ENCODE measurements around the gene FMNL2. TPM values are rescaled to one million over a fixed set of nuclear protein-coding genes. Genes with fewer than 3 reads are reported as not detected.
A peak's percentile ranks its signal among the peaks of the same experiment; 100 is the strongest.
"Not testable (repeated sequence)": the region's sequence is repeated elsewhere in the genome, so short reads cannot be mapped to it uniquely, and the experiment has no call there.

Gene FMNL2
- total RNA-seq, 1 experiment from 2014 or later = 29.0 TPM

DNA sequence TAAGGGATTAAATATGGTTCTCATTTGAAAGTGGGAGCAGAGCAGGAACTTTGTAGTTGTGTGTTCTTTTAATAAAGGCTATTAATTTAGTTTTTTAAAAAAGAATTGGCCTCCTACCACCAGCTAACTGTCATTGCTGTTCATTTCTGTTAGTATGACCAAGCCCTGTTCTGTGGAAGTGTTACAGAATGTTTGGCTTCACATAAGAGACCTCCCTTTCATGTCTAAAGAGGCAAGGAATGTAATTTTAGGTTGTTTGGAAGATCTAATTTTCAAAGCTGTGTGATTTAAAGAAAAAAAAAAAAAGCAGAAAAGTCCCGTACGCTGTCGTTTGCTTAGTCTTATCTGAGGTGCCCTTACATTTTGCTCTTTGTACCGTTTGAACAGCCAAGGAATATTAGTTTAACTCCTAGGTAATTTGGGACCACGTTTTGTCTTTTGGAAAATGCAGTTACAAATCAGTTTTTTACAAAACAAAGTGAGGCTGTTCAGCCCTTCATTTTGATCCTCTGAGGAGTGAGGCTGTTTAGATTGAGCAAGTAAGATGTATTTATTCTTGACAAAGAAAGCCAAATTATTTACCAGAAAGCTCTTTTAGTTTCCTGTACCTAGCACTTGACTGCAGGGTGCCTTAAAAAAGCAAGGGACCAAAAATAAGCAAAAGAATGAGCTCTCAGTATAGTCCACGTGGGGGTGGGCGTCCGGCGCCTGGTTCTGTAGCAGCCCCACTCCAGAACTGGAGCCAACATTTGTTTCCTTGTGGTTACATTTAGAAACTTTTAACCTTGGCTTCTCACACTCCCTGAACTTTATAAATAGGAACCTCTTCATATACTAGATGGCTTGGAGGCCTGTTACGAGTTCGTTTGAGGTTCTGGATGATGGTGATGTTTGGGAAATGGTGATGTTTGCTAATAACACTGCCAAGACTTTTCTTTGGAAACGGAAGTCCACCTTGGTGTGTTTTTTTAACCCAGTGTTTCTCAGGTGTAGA is 136.2 kb downstream of the FMNL2 start:
- Histone ChIP-seq H3K9me2 (ENCODE audit: insufficient read depth) (no peaks in the 10 kb centered on the region), H3K9me3 (ENCODE audit: insufficient read depth, low read depth) (no peaks in the 10 kb centered on the region), H3K4me1 (replicated peaks; ENCODE audit: insufficient read depth) (peaks cover 75% of the 10 kb centered on the region), H3K79me2 (ENCODE audit: low read depth) (peaks cover 100% of the 10 kb centered on the region), H3F3A (ENCODE audit: insufficient read depth, low read depth) (peaks cover 27% of the 10 kb centered on the region), H4K20me1 (ENCODE audit: insufficient read depth) (no peaks in the 10 kb centered on the region), H3K4me2 (no peak overlapping the region), H3K4me3 (no peak overlapping the region), H3K27me3 (ENCODE audit: insufficient read depth, low read depth) (no peaks in the 10 kb centered on the region), H3K27ac (peak overlapping the region; percentile 40; the same call in 1 of the 2 replicates), H2AFZ (no peak overlapping the region), H3K36me3 (ENCODE audit: low read depth) (no peaks in the 10 kb centered on the region; the same call in 1 of the 2 replicates)
- ChIA-PET POLR2A (ENCODE audit: unreplicated experiment) (no interaction called here), CTCF (no interaction called here)
- TF ChIP-seq CTCF (conservative IDR thresholded peaks at IDR 0.05) = no peak
- no peak for TF ChIP-seq EZH2 (IDR thresholded peaks at IDR 0.05; ENCODE audit: low read depth)
- no TSS peak for BruUV-seq (replicated peaks)
- intact Hi-C loops (cut with micrococcal nuclease; ENCODE audit: unreplicated experiment) = no loop called here
- no peak for DNase-seq

DNA sequence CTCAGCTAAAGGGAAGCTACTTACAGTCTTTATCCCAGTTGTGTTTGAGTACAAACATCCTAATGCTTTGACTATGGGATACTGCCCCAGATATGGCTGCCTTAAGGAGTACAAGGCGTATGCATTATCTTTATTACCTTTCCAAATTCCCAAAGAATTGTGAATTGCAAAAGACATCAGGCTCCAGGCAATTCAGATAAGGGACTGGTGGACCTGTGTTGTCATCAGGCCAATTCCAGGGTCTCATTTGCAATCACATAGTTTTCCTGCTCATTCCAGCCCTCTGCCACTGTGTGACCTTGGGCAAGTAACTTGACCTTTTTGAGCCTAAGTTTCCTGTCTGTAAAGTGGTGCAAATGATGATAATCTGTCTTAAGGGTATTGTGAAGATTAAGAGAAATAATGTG is 137.5 kb downstream of the FMNL2 start:
- H3K4me2 ChIP-seq = peak overlapping the region; percentile 4; the same call in 1 of the 2 replicates
- no peak overlapping the region for H2AFZ ChIP-seq
- no peak overlapping the region for H3K4me3 ChIP-seq
- H3K9me2 ChIP-seq (ENCODE audit: insufficient read depth) = no peaks in the 10 kb centered on the region
- no peaks in the 10 kb centered on the region for H4K20me1 ChIP-seq (ENCODE audit: insufficient read depth)
- H3K4me1 ChIP-seq (replicated peaks; ENCODE audit: insufficient read depth) = peaks cover 61% of the 10 kb centered on the region
- intact Hi-C loops (cut with micrococcal nuclease; ENCODE audit: unreplicated experiment) = no loop called here
- peaks cover 98% of the 10 kb centered on the region for H3K79me2 ChIP-seq (ENCODE audit: low read depth)
- CTCF ChIA-PET = no interaction called here
- no TSS peak for BruUV-seq (replicated peaks)
- no peaks in the 10 kb centered on the region for H3K27me3 ChIP-seq (ENCODE audit: insufficient read depth, low read depth)
- peak overlapping the region; percentile 40 for H3K27ac ChIP-seq
- no peaks in the 10 kb centered on the region; the same call in 1 of the 2 replicates for H3K36me3 ChIP-seq (ENCODE audit: low read depth)
- POLR2A ChIA-PET (ENCODE audit: unreplicated experiment) = no interaction called here
- DNase-seq = peak in 1 of 2 experiments; percentile 59
- peaks cover 25% of the 10 kb centered on the region for H3F3A ChIP-seq (ENCODE audit: insufficient read depth, low read depth)
- no peak for TF ChIP-seq EZH2 (IDR thresholded peaks at IDR 0.05; ENCODE audit: low read depth)
- TF ChIP-seq CTCF (conservative IDR thresholded peaks at IDR 0.05) = no peak
- H3K9me3 ChIP-seq (ENCODE audit: insufficient read depth, low read depth) = no peaks in the 10 kb centered on the region

GRCh38 chr2:152473151-152473857 is 138.3 kb downstream of the FMNL2 start:
- H3K79me2 ChIP-seq (ENCODE audit: low read depth) = peaks cover 95% of the 10 kb centered on the region
- no peaks in the 10 kb centered on the region for H3K9me2 ChIP-seq (ENCODE audit: insufficient read depth)
- TF ChIP-seq CTCF (conservative IDR thresholded peaks at IDR 0.05) (no peak), EZH2 (IDR thresholded peaks at IDR 0.05; ENCODE audit: low read depth) (no peak)
- no peaks in the 10 kb centered on the region for H4K20me1 ChIP-seq (ENCODE audit: insufficient read depth)
- H3F3A ChIP-seq (ENCODE audit: insufficient read depth, low read depth) = peaks cover 25% of the 10 kb centered on the region
- H3K27me3 ChIP-seq (ENCODE audit: insufficient read depth, low read depth) = no peaks in the 10 kb centered on the region
- no peaks in the 10 kb centered on the region for H3K9me3 ChIP-seq (ENCODE audit: insufficient read depth, low read depth)
- CTCF ChIA-PET = no interaction called here
- DNase-seq = peak in 1 of 2 experiments; percentile 63
- intact Hi-C loops (cut with micrococcal nuclease; ENCODE audit: unreplicated experiment) = no loop called here
- POLR2A ChIA-PET (ENCODE audit: unreplicated experiment) = no interaction called here
- H3K36me3 ChIP-seq (ENCODE audit: low read depth) = no peaks in the 10 kb centered on the region; the same call in 1 of the 2 replicates
- no peak overlapping the region for H3K4me3 ChIP-seq
- peak overlapping the region; percentile 4 for H3K4me2 ChIP-seq
- H3K4me1 ChIP-seq (replicated peaks; ENCODE audit: insufficient read depth) = peaks cover 54% of the 10 kb centered on the region
- H2AFZ ChIP-seq = no peak overlapping the region
- H3K27ac ChIP-seq = peak overlapping the region; percentile 40; the same call in 1 of the 2 replicates
- no TSS peak for BruUV-seq (replicated peaks)

DNA sequence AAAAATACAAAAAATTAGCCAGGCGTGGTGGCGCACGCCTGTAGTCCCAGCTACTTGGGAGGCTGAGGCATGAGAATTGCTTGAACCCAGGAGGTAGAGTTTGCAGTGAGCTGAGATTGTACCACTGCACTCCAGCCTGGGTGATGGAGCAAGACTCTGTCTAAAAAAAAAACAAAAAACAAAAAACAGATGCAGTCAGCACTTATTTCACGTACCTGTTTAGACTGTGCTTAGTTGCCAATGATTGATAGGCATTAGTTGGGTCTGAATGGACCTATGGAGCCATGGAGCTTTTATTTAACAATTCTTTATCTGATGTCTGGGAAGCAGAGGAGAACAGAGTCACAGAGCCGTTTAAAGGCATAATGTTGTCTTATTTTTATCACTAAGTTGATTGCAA is 139.5 kb downstream of the FMNL2 start:
- H3K36me3 ChIP-seq (ENCODE audit: low read depth); H3K9me3 ChIP-seq (ENCODE audit: insufficient read depth, low read depth); DNase-seq; H3K27ac ChIP-seq; H4K20me1 ChIP-seq (ENCODE audit: insufficient read depth); CTCF ChIA-PET; H3K4me2 ChIP-seq; H2AFZ ChIP-seq; POLR2A ChIA-PET (ENCODE audit: unreplicated experiment); H3K4me3 ChIP-seq; intact Hi-C loops (cut with micrococcal nuclease; ENCODE audit: unreplicated experiment); H3K27me3 ChIP-seq (ENCODE audit: insufficient read depth, low read depth); BruUV-seq (replicated peaks); H3K9me2 ChIP-seq (ENCODE audit: insufficient read depth): not testable (repeated sequence)
- Histone ChIP-seq H3F3A (ENCODE audit: insufficient read depth, low read depth) (peaks cover 25% of the 10 kb centered on the region), H3K4me1 (replicated peaks; ENCODE audit: insufficient read depth) (peaks cover 42% of the 10 kb centered on the region), H3K79me2 (ENCODE audit: low read depth) (peaks cover 94% of the 10 kb centered on the region)

All from PC-9 (cell line).